Smooth muscle cell (in vitro differentiated cells): ENCODE results near the gene IFITM2. TPM values are rescaled to one million over a fixed set of nuclear protein-coding genes. Genes with fewer than 3 reads are reported as not detected.
A peak's percentile ranks its signal among the peaks of the same experiment; 100 is the strongest.
"Not testable (repeated sequence)": the region's sequence is repeated elsewhere in the genome, so short reads cannot be mapped to it uniquely, and the experiment has no call there.

Experiments
- DNase-seq: peaks from one replicate; lab custom pipeline; 2025; ENCODE audit not compliant: unreplicated experiment; lab: John Stamatoyannopoulos, UW
- H2AFZ ChIP-seq: fragments of 200-600 bp; sonication (generic); 2 replicates; pipeline ENCODE4 v1.6.0; 2016; ENCODE audit warnings: antibody characterized with exemption, low read depth, mild to moderate bottlenecking
- H3F3A ChIP-seq: fragments of 200-600 bp; sonication (generic); 2 replicates; pipeline ENCODE4 v1.6.0; 2017; ENCODE audit warnings: antibody characterized with exemption, low read depth
- H3K27ac ChIP-seq: fragments of 200-600 bp; sonication (generic); 2 replicates; pipeline ENCODE4 v1.5.1; 2016; ENCODE audit warnings: low read depth, mild to moderate bottlenecking
- H3K27me3 ChIP-seq: fragments of 200-600 bp; sonication (generic); 2 replicates; pipeline ENCODE4 v1.6.1; 2016; ENCODE audit warnings: low read depth, mild to moderate bottlenecking
- H3K36me3 ChIP-seq: fragments of 200-600 bp; sonication (generic); 2 replicates; pipeline ENCODE4 v1.5.1; 2016; ENCODE audit warnings: low read depth
- H3K4me1 ChIP-seq: fragments of 200-600 bp; sonication (generic); 2 replicates; pipeline ENCODE4 v1.5.1; 2016; ENCODE audit warnings: low read depth
- H3K4me2 ChIP-seq: fragments of 200-600 bp; sonication (generic); 2 replicates; pipeline ENCODE4 v1.6.0; 2016; ENCODE audit warnings: mild to moderate bottlenecking
- H3K4me3 ChIP-seq: fragments of 200-600 bp; sonication (generic); 2 replicates; pipeline ENCODE4 v1.5.1; 2016; ENCODE audit warnings: mild to moderate bottlenecking
- H3K79me2 ChIP-seq: fragments of 200-600 bp; sonication (generic); 2 replicates; pipeline ENCODE4 v1.6.0; 2016; ENCODE audit warnings: low read depth, mild to moderate bottlenecking
- H3K9ac ChIP-seq: fragments of 200-600 bp; sonication (generic); 2 replicates; pipeline ENCODE4 v1.6.0; 2016; ENCODE audit warnings: low read depth
- H3K9me3 ChIP-seq: fragments of 200-600 bp; sonication (generic); replicated peaks from 2 replicates; pipeline ENCODE4 v1.5.1; 2016; ENCODE audit warnings: low read depth
- H4K20me1 ChIP-seq: fragments of 200-600 bp; sonication (generic); 2 replicates; pipeline ENCODE4 v1.6.0; 2016; ENCODE audit warnings: low read depth
- CTCF ChIP-seq: fragments of 200-600 bp; sonication (generic); IDR thresholded peaks from 2 replicates; pipeline ENCODE4 v1.5.1; 2017; ENCODE audit warnings: borderline replicate concordance, mild to moderate bottlenecking, antibody characterized with exemption; ENCODE audit not compliant: insufficient read depth, poor library complexity, severe bottlenecking
- WGBS: methylation state at CpG from one replicate; pipeline ENCODE4 v1.1.7; 2016; ENCODE audit warnings: low lambda C conversion rate; 5-methylcytosine and 5-hydroxymethylcytosine counted together
- polyA plus RNA-seq: library from polyadenylated mRNA; unstranded; fragments of >200 nt; fragmentation: Nextera tagmentation; extraction: Ambion mirVana; gene quantifications from 2 replicates; pipeline ENCODE4 v1.2.1, GENCODE V29; 2016
- total RNA-seq: library from RNA; depleted of rRNA; stranded (reverse); fragments of >200 nt; gene quantifications from 2 replicates; pipeline ENCODE4 v1.2.3, GENCODE V29; 2014

IFITM2 gene
- total and polyA plus RNA-seq, 2 experiments from 2014 or later: 210 to 1,486 TPM

DNA sequence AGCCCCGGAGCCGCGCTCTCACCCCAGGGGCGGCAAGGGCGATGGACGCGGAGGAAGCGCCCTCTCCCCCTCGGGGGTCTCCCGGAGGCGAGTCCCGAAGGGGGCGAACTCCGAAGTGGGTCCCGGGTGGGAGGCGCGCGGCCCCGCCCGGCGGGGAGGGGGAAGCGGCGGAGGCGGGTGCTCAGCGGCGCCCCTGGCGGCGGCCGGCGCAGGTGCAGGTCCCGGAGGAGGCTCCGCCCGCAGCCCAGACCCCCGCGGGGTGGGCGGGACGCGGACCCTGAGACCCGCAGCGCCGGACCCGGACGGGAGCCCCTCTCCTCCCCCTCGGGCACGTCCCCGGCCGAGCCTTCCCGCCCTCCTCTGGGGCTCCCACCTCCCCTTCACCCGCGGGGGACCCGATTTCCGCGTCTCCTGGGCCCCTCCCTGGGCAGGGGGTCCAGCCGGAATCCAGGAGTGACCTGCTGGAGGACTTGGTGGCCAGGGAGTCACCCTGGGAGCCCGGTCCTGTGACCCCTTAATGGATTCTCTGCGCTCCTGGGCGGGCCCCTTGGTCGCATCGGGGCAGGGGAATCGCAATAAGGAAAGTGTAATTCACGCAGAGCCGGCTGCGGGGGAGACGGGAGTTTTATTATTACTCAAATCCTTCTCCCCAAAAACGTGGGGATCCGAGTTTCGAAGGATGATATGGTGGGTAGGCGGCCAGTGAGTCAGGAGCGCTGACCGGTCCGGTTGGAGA, 3.6 kb downstream of the IFITM2 start:
- peak overlapping the region; percentile 44 for H3K4me3 ChIP-seq
- H4K20me1 ChIP-seq: peaks cover 21% of the 10 kb centered on the region
- H3K9me3 ChIP-seq, H3F3A ChIP-seq, H3K9ac ChIP-seq, H2AFZ ChIP-seq, H3K36me3 ChIP-seq, H3K27me3 ChIP-seq, DNase-seq: not testable (repeated sequence)
- H3K79me2 ChIP-seq: peaks cover 35% of the 10 kb centered on the region
- H3K27ac ChIP-seq: peak overlapping the region; percentile 76
- WGBS: 7% methylated on average over 11 of the region's 71 CpGs
- H3K4me1 ChIP-seq: peaks cover 42% of the 10 kb centered on the region
- peak overlapping the region; percentile 96 for H3K4me2 ChIP-seq

- Histone ChIP-seq H3K4me3 (peak overlapping the region; percentile 26), H2AFZ (no peak overlapping the region), H3K9ac (no peak overlapping the region), H3K79me2 (peaks cover 46% of the 10 kb centered on the region), H3K27me3 (peaks cover 8% of the 10 kb centered on the region), H4K20me1 (peaks cover 29% of the 10 kb centered on the region), H3K9me3 (no peaks in the 10 kb centered on the region), H3K27ac (peak overlapping the region; percentile 76), H3K36me3 (no peaks in the 10 kb centered on the region), H3K4me2 (peak overlapping the region; percentile 96), H3K4me1 (peaks cover 49% of the 10 kb centered on the region), H3F3A (peaks cover 5% of the 10 kb centered on the region)
- no peak for DNase-seq
- no peak for TF ChIP-seq CTCF
- 30% methylated on average over 14 of the region's 14 CpGs for WGBS
Observed at GRCh38 chr11:312092-312816, 4.6 kb downstream of the IFITM2 start.

DNA sequence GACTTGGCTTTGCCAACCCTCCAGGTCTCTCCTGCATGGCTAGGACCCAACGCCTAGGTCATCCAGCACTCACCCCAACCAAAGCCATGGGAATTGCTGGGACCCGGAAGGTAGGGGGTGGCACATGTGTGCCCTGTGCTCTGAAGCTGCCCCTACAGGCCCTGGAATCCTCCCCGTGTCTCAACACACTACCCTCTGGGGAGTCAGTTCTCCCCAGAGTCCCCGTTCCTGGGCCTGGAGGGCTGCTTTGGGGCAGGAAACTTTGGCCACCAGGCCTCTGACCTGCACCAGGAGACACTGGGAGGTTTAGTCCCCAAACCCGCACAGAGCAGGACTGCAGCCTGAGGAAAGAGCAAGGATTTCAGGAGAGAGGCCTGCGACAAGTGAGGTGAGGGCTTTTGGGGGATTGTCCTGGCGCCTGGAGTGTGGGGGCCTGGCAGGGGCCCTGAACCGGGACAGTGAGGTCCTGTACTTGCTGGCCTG, 5.7 kb downstream of the IFITM2 start:
- peaks cover 51% of the 10 kb centered on the region for H3K79me2 ChIP-seq
- H3K9ac ChIP-seq: no peak overlapping the region
- TF ChIP-seq CTCF: no peak
- peak overlapping the region; percentile 76 for H3K27ac ChIP-seq
- H3K4me1 ChIP-seq: peaks cover 54% of the 10 kb centered on the region
- H3K4me3 ChIP-seq: peak overlapping the region; percentile 66
- DNase-seq: no peak
- WGBS: 43% methylated on average over 8 of the region's 8 CpGs
- peak overlapping the region; percentile 96 for H3K4me2 ChIP-seq
- H3K36me3 ChIP-seq: no peaks in the 10 kb centered on the region
- peaks cover 29% of the 10 kb centered on the region for H4K20me1 ChIP-seq
- no peak overlapping the region for H2AFZ ChIP-seq
- H3F3A ChIP-seq: peaks cover 5% of the 10 kb centered on the region
- H3K9me3 ChIP-seq: no peaks in the 10 kb centered on the region
- peaks cover 8% of the 10 kb centered on the region for H3K27me3 ChIP-seq

DNA sequence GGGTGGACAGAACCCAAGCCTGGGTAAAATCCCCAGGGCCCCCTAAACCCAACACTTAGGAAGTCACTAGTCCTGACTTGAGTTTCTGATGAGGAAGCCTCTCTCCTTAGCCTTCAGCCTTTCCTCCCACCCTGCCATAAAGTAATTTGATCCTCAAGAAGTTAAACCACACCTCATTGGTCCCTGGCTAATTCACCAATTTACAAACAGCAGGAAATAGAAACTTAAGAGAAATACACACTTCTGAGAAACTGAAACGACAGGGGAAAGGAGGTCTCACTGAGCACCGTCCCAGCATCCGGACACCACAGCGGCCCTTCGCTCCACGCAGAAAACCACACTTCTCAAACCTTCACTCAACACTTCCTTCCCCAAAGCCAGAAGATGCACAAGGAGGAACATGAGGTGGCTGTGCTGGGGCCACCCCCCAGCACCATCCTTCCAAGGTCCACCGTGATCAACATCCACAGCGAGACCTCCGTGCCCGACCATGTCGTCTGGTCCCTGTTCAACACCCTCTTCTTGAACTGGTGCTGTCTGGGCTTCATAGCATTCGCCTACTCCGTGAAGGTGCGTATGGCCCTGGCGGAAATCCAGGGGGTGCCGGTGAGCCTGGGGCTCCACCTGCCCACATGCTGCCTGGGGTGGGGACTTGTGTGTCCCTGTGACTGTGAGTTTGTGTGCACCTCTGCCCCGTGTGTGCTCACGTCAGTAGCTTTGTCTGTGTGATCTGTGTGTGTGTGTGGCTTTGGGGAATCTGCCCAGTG, 6.4 kb downstream of the IFITM2 start, which contains the start of gene IFITM1:
TSS of gene IFITM1 (plus strand) at position 254 of the 767 bp plus-strand sequence. CDS start at position 385, 131 bp downstream.
- WGBS: 7% methylated on average over 17 of the region's 18 CpGs
- peak within 1 kb of the TSS; percentile 76 for H3K27ac ChIP-seq
- no peak for DNase-seq
- no peaks in the 10 kb centered on the region for H3K36me3 ChIP-seq
- H4K20me1 ChIP-seq: peaks cover 29% of the 10 kb centered on the region
- H3K27me3 ChIP-seq: peaks cover 8% of the 10 kb centered on the region
- peaks cover 54% of the 10 kb centered on the region for H3K4me1 ChIP-seq
- H3K4me3 ChIP-seq: peak within 1 kb of the TSS; percentile 66
- H2AFZ ChIP-seq: no peak within 1 kb of the TSS
- TF ChIP-seq CTCF: no peak
- peak within 1 kb of the TSS; percentile 61 for H3K9ac ChIP-seq
- peak within 1 kb of the TSS; percentile 96 for H3K4me2 ChIP-seq
- H3K9me3 ChIP-seq: no peaks in the 10 kb centered on the region
- peaks cover 5% of the 10 kb centered on the region for H3F3A ChIP-seq
- H3K79me2 ChIP-seq: peaks cover 49% of the 10 kb centered on the region

- Histone ChIP-seq H3K79me2 (peaks cover 46% of the 10 kb centered on the region), H3K4me3 (peak overlapping the region; percentile 66), H3K4me1 (peaks cover 49% of the 10 kb centered on the region), H3K27ac (peak overlapping the region; percentile 76), H3K4me2 (peak overlapping the region; percentile 96), H4K20me1 (peaks cover 29% of the 10 kb centered on the region)
- H3F3A ChIP-seq, H3K36me3 ChIP-seq, H3K27me3 ChIP-seq, H2AFZ ChIP-seq, H3K9me3 ChIP-seq, H3K9ac ChIP-seq, DNase-seq: not testable (repeated sequence)
- WGBS: 19% methylated on average over 2 of the region's 6 CpGs
Observed at GRCh38 chr11:314554-314875, 6.9 kb downstream of the IFITM2 start.
